B cell (primary cell): ENCODE results near the gene GALM. TPM values are rescaled to one million over a fixed set of nuclear protein-coding genes. Genes with fewer than 3 reads are reported as not detected.

Experiments
- ATAC-seq: fragments of 200-7000 bp; cut with Tn5 transposase; one replicate; pipeline ENCODE4 v1.10.0; 2021; ENCODE audit warnings: low read depth, mild to moderate bottlenecking, moderate number of reproducible peaks, moderate library complexity
- CTCF ChIA-PET: fragments of 350-600 bp; sonication (Branson Sonifier 250); formaldehyde crosslinking; loops from one replicate; lab custom pipeline; 2021; ENCODE audit warnings: antibody characterized with exemption, inconsistent platforms; lab: Charles Lee
- POLR2A ChIA-PET: fragments of 350-600 bp; sonication (Branson Sonifier 250); formaldehyde crosslinking; loops from one replicate; lab custom pipeline; 2021; ENCODE audit warnings: antibody characterized with exemption; lab: Charles Lee
- DNase-seq: peaks from one replicate; pipeline ENCODE4 v3.0.0; 2013
- H2AFZ ChIP-seq: 2 replicates; pipeline ENCODE4 v1.6.1; 2012; ENCODE audit warnings: mild to moderate bottlenecking, low read depth, low read length; ENCODE audit not compliant: insufficient read depth, poor library complexity, severe bottlenecking
- H3K27ac ChIP-seq, 2 donors: 1 replicate in 1 of 2; 2 replicates in 1 of 2; pipeline ENCODE4 v1.5.1; 2012 to 2013; ENCODE audit warnings: low read length in 2 of 2, mild to moderate bottlenecking in 2 of 2, moderate library complexity in 1 of 2
- H3K27me3 ChIP-seq, 4 experiments: fragments of 200-600 bp in 1 of 4; sonication (generic) in 1 of 4; replicated peaks in 1 of 4; 1 replicate in 2 of 4; 2 replicates in 2 of 4; pipeline versions ENCODE4 v1.6.1 to v1.7.0; 2013 to 2016; ENCODE audit warnings: low read length in 3 of 4, mild to moderate bottlenecking in 2 of 4, mixed read lengths in 1 of 4, moderate library complexity in 1 of 4; ENCODE audit not compliant: insufficient read depth in 4 of 4, control insufficient read depth in 3 of 4; ENCODE audit errors: control extremely low read depth in 1 of 4
- H3K36me3 ChIP-seq, 2 experiments: replicated peaks in 1 of 2; 1 replicate in 1 of 2; 2 replicates in 1 of 2; pipeline versions ENCODE4 v1.6.1 to v1.7.1; 2013; ENCODE audit warnings: low read length in 1 of 2; ENCODE audit not compliant: insufficient read depth in 2 of 2, control insufficient read depth in 1 of 2; ENCODE audit errors: control extremely low read depth in 1 of 2, extremely low read depth in 1 of 2
- H3K4me1 ChIP-seq, 2 donors: fragments of 200-600 bp in 1 of 2; sonication (generic) in 1 of 2; 1 replicate in 1 of 2; 2 replicates in 1 of 2; pipeline versions ENCODE4 v1.5.1 to v1.6.1; 2013 to 2017; ENCODE audit warnings: low read length in 2 of 2; ENCODE audit not compliant: control insufficient read depth in 2 of 2, insufficient read depth in 2 of 2
- H3K4me2 ChIP-seq: replicated peaks from 2 replicates; pipeline ENCODE3; 2012; ENCODE audit warnings: mild to moderate bottlenecking, low read depth, low read length; ENCODE audit not compliant: poor library complexity, severe bottlenecking
- H3K4me3 ChIP-seq, 5 experiments: fragments of 200-600 bp in 1 of 5; sonication (generic) in 1 of 5; 1 replicate in 3 of 5; 2 replicates in 2 of 5; pipeline versions ENCODE4 v1.5.1 to v1.7.0; 2011 to 2016; ENCODE audit warnings: low read length in 4 of 5, mild to moderate bottlenecking in 4 of 5, low read depth in 2 of 5, control low read depth in 1 of 5, moderate library complexity in 1 of 5; ENCODE audit not compliant: insufficient read depth in 1 of 5; ENCODE audit errors: control extremely low read depth in 1 of 5, extremely low read depth in 1 of 5
- H3K79me2 ChIP-seq: fragments of 200-600 bp; sonication (generic); one replicate; pipeline ENCODE4 v1.6.0; 2016; ENCODE audit warnings: low read length; ENCODE audit not compliant: control insufficient read depth, insufficient read depth
- H3K9ac ChIP-seq: fragments of 200-600 bp; sonication (generic); 2 replicates; pipeline ENCODE4 v1.6.1; 2017; ENCODE audit warnings: mild to moderate bottlenecking, low read length, moderate library complexity
- H3K9me3 ChIP-seq, 3 donors: one replicate each; pipeline versions ENCODE4 v1.6.1 to v1.7.1; 2013; ENCODE audit warnings: low read length in 2 of 3; ENCODE audit not compliant: control insufficient read depth in 2 of 3, insufficient read depth in 1 of 3; ENCODE audit errors: control extremely low read depth in 1 of 3
- H4K20me1 ChIP-seq: 2 replicates; pipeline ENCODE4 v1.6.0; 2012; ENCODE audit warnings: mild to moderate bottlenecking, low read length; ENCODE audit not compliant: insufficient read depth, control insufficient read depth, poor library complexity, severe bottlenecking
- H3K27ac Mint-ChIP-seq: one replicate; pipeline ENCODE4 v1.8.0; 2021; ENCODE audit warnings: mixed read lengths
- H3K27me3 Mint-ChIP-seq: one replicate; pipeline ENCODE4 v1.8.0; 2021; ENCODE audit warnings: mixed read lengths
- H3K4me1 Mint-ChIP-seq: one replicate; pipeline ENCODE4 v1.8.0; 2021; ENCODE audit warnings: mixed read lengths
- H3K4me3 Mint-ChIP-seq: one replicate; pipeline ENCODE4 v1.8.0; 2021; ENCODE audit warnings: mixed read lengths
- H3K9me3 Mint-ChIP-seq: one replicate; pipeline ENCODE4 v1.8.0; 2022; ENCODE audit warnings: mixed read lengths; ENCODE audit not compliant: insufficient read depth
- CTCF ChIP-seq: fragments of 200-600 bp; IDR thresholded peaks from one replicate; pipeline ENCODE4 v1.8.0; 2022; ENCODE audit warnings: antibody characterized with exemption, mild to moderate bottlenecking
- EZH2 ChIP-seq: IDR thresholded peaks from 2 replicates; pipeline ENCODE4 v1.6.1; 2012; ENCODE audit warnings: borderline replicate concordance, low read depth, mild to moderate bottlenecking, moderate library complexity, low read length; ENCODE audit not compliant: insufficient read depth, poor library complexity, severe bottlenecking
- WGBS: methylation state at CpG from one replicate; pipeline ENCODE4 v1.1.5; 2013; ENCODE audit warnings: missing lambda C conversion rate; ENCODE audit not compliant: insufficient coverage; 5-methylcytosine and 5-hydroxymethylcytosine counted together
- intact Hi-C: fragments of 100-400 bp; cut with micrococcal nuclease; formaldehyde crosslinking; loops from one replicate; pipeline ENCODE4 v1.10.0; 2022
- polyA plus RNA-seq: library from polyadenylated mRNA; depleted of rRNA; stranded (reverse); fragments of >200 nt; gene quantifications from 2 replicates; pipeline ENCODE4 v1.2.3, GENCODE V29; 2012
- total RNA-seq, 2 donors: library from RNA; stranded (reverse); fragments of 120-200 nt in 1 of 2; gene quantifications; 1 replicate in 1 of 2; 2 replicates in 1 of 2; pipeline versions ENCODE4 v1.2.3 to v1.2.4, GENCODE V29; 2013 to 2022

Gene GALM
- total and polyA plus RNA-seq, 2 donors (not counting 1 experiment from before 2014, with no cell fraction given): 5.1 to 9.7 TPM

GRCh38 chr2:38633895-38634294, 32.0 kb upstream of the GALM start:
- Histone ChIP-seq H3K9ac (no peak overlapping the region), H3K79me2 (no peaks in the 10 kb centered on the region), H3K4me1 (peaks cover 3 to 8% of the 10 kb centered on the region in 2 donors), H3K9me3 (peaks cover 0 to 6% (median 0%) of the 10 kb centered on the region in 3 donors), H3K27me3 (peaks cover 0 to 8% (median 2%) of the 10 kb centered on the region in 4 experiments), H3K36me3 (no peaks in the 10 kb centered on the region), H3K27ac (no peak overlapping the region), H4K20me1 (no peaks in the 10 kb centered on the region), H2AFZ (no peak overlapping the region), H3K4me2 (no peak overlapping the region), H3K4me3 (no peak overlapping the region)
- CTCF ChIA-PET: interaction anchor here (1.0 kb wide), 1 partner anchor 36 kb away, joined by 3 read pairs; no protein-coding TSS in a partner anchor
- no peak overlapping the region for H3K27ac Mint-ChIP-seq
- peaks cover 12% of the 10 kb centered on the region for H3K4me1 Mint-ChIP-seq
- H3K4me3 Mint-ChIP-seq: no peak overlapping the region
- intact Hi-C loops: no loop called here
- WGBS: no CpG with 5 or more reads among the region's 2 CpGs
- POLR2A ChIA-PET: no interaction called here
- DNase-seq (no peak), ATAC-seq (no peak)
- H3K9me3 Mint-ChIP-seq: no peaks in the 10 kb centered on the region
- TF ChIP-seq EZH2 (no peak), CTCF (no peak)
- peaks cover 27% of the 10 kb centered on the region for H3K27me3 Mint-ChIP-seq

GRCh38 chr2:38634684-38635083, 31.2 kb upstream of the GALM start:
- Mint-ChIP-seq H3K27ac (no peak overlapping the region), H3K4me3 (no peak overlapping the region), H3K4me1 (peaks cover 12% of the 10 kb centered on the region), H3K9me3 (no peaks in the 10 kb centered on the region), H3K27me3 (peaks cover 26% of the 10 kb centered on the region)
- no peak for TF ChIP-seq EZH2
- TF ChIP-seq CTCF: no peak
- Histone ChIP-seq H3K27me3 (peaks cover 0 to 8% (median 1%) of the 10 kb centered on the region in 4 experiments), H4K20me1 (no peaks in the 10 kb centered on the region), H3K27ac (no peak overlapping the region), H3K79me2 (no peaks in the 10 kb centered on the region), H3K9me3 (peaks cover 0 to 6% (median 0%) of the 10 kb centered on the region in 3 donors), H3K36me3 (no peaks in the 10 kb centered on the region), H3K4me2 (no peak overlapping the region), H2AFZ (no peak overlapping the region), H3K9ac (no peak overlapping the region), H3K4me3 (no peak overlapping the region), H3K4me1 (peaks cover 3 to 8% of the 10 kb centered on the region in 2 donors)
- POLR2A ChIA-PET: no interaction called here
- CTCF ChIA-PET: interaction anchor here (1.0 to 1.1 kb wide), 2 partner anchors 30 to 35 kb away, joined by 3 read pairs; no protein-coding TSS in a partner anchor
- WGBS: no CpG with 5 or more reads among the region's 3 CpGs
- ATAC-seq (no peak), DNase-seq (no peak)
- intact Hi-C loops: no loop called here
